ENCODE data around the gene TJP1. TPM values are rescaled to one million over a fixed set of nuclear protein-coding genes. Genes with fewer than 3 reads are reported as not detected.
"Not testable (repeated sequence)": the region's sequence is repeated elsewhere in the genome, so short reads cannot be mapped to it uniquely, and the experiment has no call there.

Gene TJP1
- total RNA-seq, 1 experiment from 2014 or later, result 140 TPM

DNA sequence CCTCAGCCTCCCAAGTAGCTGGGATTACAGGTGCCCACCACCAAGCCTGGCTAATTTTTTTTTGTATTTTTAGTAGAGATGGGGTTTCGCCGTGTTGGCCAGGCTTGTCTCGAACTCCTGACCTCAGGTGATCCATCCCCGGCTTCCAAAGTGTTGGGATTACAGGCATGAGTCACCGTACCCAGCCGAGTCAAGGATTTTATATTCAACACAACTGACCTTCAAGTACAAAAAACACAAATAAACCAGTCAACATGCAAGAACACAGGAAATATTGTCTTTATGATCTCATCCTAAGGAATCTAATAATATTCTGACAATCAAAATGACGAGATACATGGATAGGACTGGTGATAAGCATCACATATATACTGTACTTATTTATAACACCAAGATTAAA, 37.9 kb downstream of the TJP1 start:
- no CpG with 5 or more reads among the region's 7 CpGs for WGBS (ENCODE audit: extremely low coverage, insufficient read length, low lambda C conversion rate)
- H3K4me2 ChIP-seq (ENCODE audit: insufficient read depth, insufficient read length, low read length), result no peak overlapping the region

GRCh38 chr15:29782816-29783215, 39.5 kb downstream of the TJP1 start:
- H2BK15ac ChIP-seq (ENCODE audit: low read depth, low read length); H4K5ac ChIP-seq (ENCODE audit: insufficient read length, low read depth, low read length); H3K27ac ChIP-seq (ENCODE audit: insufficient read length, low read depth, low read length); H3T11ph ChIP-seq (ENCODE audit: low read length); H4K20me1 ChIP-seq (ENCODE audit: control insufficient read depth, insufficient read depth, insufficient read length); H2BK20ac ChIP-seq (ENCODE audit: low read depth, low read length, poor library complexity, severe bottlenecking); H3K27me3 ChIP-seq (ENCODE audit: insufficient read depth, low read length); H3K9ac ChIP-seq (ENCODE audit: extremely low read depth, insufficient read length, low read length); H2BK120ac ChIP-seq (ENCODE audit: low read depth, low read length, poor library complexity, severe bottlenecking); H2BK12ac ChIP-seq (ENCODE audit: insufficient read length, low read depth, low read length); H4K8ac ChIP-seq (replicated peaks; ENCODE audit: insufficient read length, low read depth, low read length); H3K23ac ChIP-seq (ENCODE audit: insufficient read length, low read depth, low read length); H4K91ac ChIP-seq (ENCODE audit: insufficient read length, low read depth, low read length); H3K79me1 ChIP-seq (ENCODE audit: insufficient read depth, low read depth, low read length, poor library complexity, severe bottlenecking); H3K23me2 ChIP-seq (ENCODE audit: insufficient read length, low read depth, low read length, poor library complexity, severe bottlenecking); H3K27ac Mint-ChIP-seq; DNase-seq; H3K4me3 Mint-ChIP-seq; H3K4ac ChIP-seq (ENCODE audit: low read depth, low read length); H3K56ac ChIP-seq (ENCODE audit: insufficient read length, low read depth, low read length); H3K14ac ChIP-seq (ENCODE audit: insufficient read depth, low read length); H2AK5ac ChIP-seq (ENCODE audit: insufficient read length, low read length); H3K9me3 ChIP-seq (ENCODE audit: control insufficient read depth, low read depth, low read length); H2AFZ ChIP-seq (ENCODE audit: low read length); H3K4me2 ChIP-seq (ENCODE audit: insufficient read depth, insufficient read length, low read length); H3K4me1 ChIP-seq (ENCODE audit: insufficient read depth, low read length); H3K18ac ChIP-seq (ENCODE audit: insufficient read length, low read depth, low read length); H2BK5ac ChIP-seq (ENCODE audit: insufficient read length, low read length); H3K27me3 Mint-ChIP-seq (ENCODE audit: low read depth): not testable (repeated sequence)
- no CpG with 5 or more reads among the region's 8 CpGs for WGBS (ENCODE audit: extremely low coverage, insufficient read length, low lambda C conversion rate)
- H3K4me1 Mint-ChIP-seq, result peaks cover 29 to 51% of the 10 kb centered on the region in 2 experiments
- peaks cover 25 to 29% of the 10 kb centered on the region in 2 experiments for H3K9me3 Mint-ChIP-seq
- H3K79me2 ChIP-seq (ENCODE audit: insufficient read depth, low read length), result peaks cover 18% of the 10 kb centered on the region; the same call in 1 of the 2 replicates
- peaks cover 29 to 53% (median 47%) of the 10 kb centered on the region in 3 experiments for H3K36me3 Mint-ChIP-seq (ENCODE audit: insufficient read depth in 1 of 3, low read depth in 3 of 3)

More for the DNA sequence above, 37.9 kb downstream of the TJP1 start:
- H3K27me3 ChIP-seq (ENCODE audit: insufficient read depth, low read length), result no peaks in the 10 kb centered on the region
- H2AK5ac ChIP-seq (ENCODE audit: insufficient read length, low read length), result no peak overlapping the region
- H4K5ac ChIP-seq (ENCODE audit: insufficient read length, low read depth, low read length), result no peak overlapping the region
- no peak overlapping the region for H3K4ac ChIP-seq (ENCODE audit: low read depth, low read length)
- H3K4me1 Mint-ChIP-seq, result peaks cover 14 to 39% of the 10 kb centered on the region in 2 experiments
- no peak overlapping the region for H2BK12ac ChIP-seq (ENCODE audit: insufficient read length, low read depth, low read length)
- no peak overlapping the region for H4K8ac ChIP-seq (replicated peaks; ENCODE audit: insufficient read length, low read depth, low read length)
- H2BK20ac ChIP-seq (ENCODE audit: low read depth, low read length, poor library complexity, severe bottlenecking), result no peak overlapping the region
- H3K23me2 ChIP-seq (ENCODE audit: insufficient read length, low read depth, low read length, poor library complexity, severe bottlenecking), result no peaks in the 10 kb centered on the region
- no peak overlapping the region for H3K27ac ChIP-seq (ENCODE audit: insufficient read length, low read depth, low read length)
- no peak overlapping the region for H3K14ac ChIP-seq (ENCODE audit: insufficient read depth, low read length)
- H3K9me3 Mint-ChIP-seq, result peaks cover 25 to 29% of the 10 kb centered on the region in 2 experiments
- H3K27me3 Mint-ChIP-seq (ENCODE audit: low read depth), result no peaks in the 10 kb centered on the region
- no peak overlapping the region for H3K18ac ChIP-seq (ENCODE audit: insufficient read length, low read depth, low read length)
- no peaks in the 10 kb centered on the region for H4K20me1 ChIP-seq (ENCODE audit: control insufficient read depth, insufficient read depth, insufficient read length)
- no peak overlapping the region for H4K91ac ChIP-seq (ENCODE audit: insufficient read length, low read depth, low read length)
- H3K4me1 ChIP-seq (ENCODE audit: insufficient read depth, low read length), result peaks cover 2% of the 10 kb centered on the region; the same call in 1 of the 2 replicates
- H2BK120ac ChIP-seq (ENCODE audit: low read depth, low read length, poor library complexity, severe bottlenecking), result no peak overlapping the region
- DNase-seq, result no peak
- no peak overlapping the region for H2BK15ac ChIP-seq (ENCODE audit: low read depth, low read length)
- H3K9ac ChIP-seq (ENCODE audit: extremely low read depth, insufficient read length, low read length), result no peak overlapping the region
- H3K56ac ChIP-seq (ENCODE audit: insufficient read length, low read depth, low read length), result no peak overlapping the region
- H3K23ac ChIP-seq (ENCODE audit: insufficient read length, low read depth, low read length), result no peak overlapping the region
- H2AFZ ChIP-seq (ENCODE audit: low read length), result no peak overlapping the region
- peaks cover 2% of the 10 kb centered on the region for H3K79me1 ChIP-seq (ENCODE audit: insufficient read depth, low read depth, low read length, poor library complexity, severe bottlenecking)
- H2BK5ac ChIP-seq (ENCODE audit: insufficient read length, low read length), result no peak overlapping the region
- no peak overlapping the region for H3T11ph ChIP-seq (ENCODE audit: low read length)
- peaks cover 12% of the 10 kb centered on the region; the same call in 1 of the 2 replicates for H3K79me2 ChIP-seq (ENCODE audit: insufficient read depth, low read length)
- no peak overlapping the region for H3K4me3 Mint-ChIP-seq
- H3K36me3 Mint-ChIP-seq (ENCODE audit: insufficient read depth in 1 of 3, low read depth in 3 of 3), result peaks cover 29 to 52% (median 43%) of the 10 kb centered on the region in 3 experiments
- no peaks in the 10 kb centered on the region for H3K9me3 ChIP-seq (ENCODE audit: control insufficient read depth, low read depth, low read length)
- no peak for TF ChIP-seq CTCF (conservative IDR thresholded peaks at IDR 0.05)
- peak overlapping the region in 1 of 3 experiments; percentile 66; a peak in 1 of 7 replicates for H3K27ac Mint-ChIP-seq
